ENCODE results near the gene SIDT2. TPM values are rescaled to one million over a fixed set of nuclear protein-coding genes. Genes with fewer than 3 reads are reported as not detected.
A peak's percentile ranks its signal among the peaks of the same experiment; 100 is the strongest.
"Not testable (repeated sequence)": the region's sequence is repeated elsewhere in the genome, so short reads cannot be mapped to it uniquely, and the experiment has no call there.

The SIDT2 gene
- total RNA-seq, 1 donor from 2014 or later, result 3.2 TPM

- DNase-seq (ENCODE audit: low read depth) (peak; percentile 58), FAIRE-seq (no peak)
- no peak overlapping the region for H3K4me3 ChIP-seq (ENCODE audit: low read depth, low read length)
- H3K36me3 ChIP-seq (ENCODE audit: control insufficient read depth, insufficient read depth, low read length), result peaks cover 4% of the 10 kb centered on the region
- peak; percentile 88 for TF ChIP-seq CTCF (IDR thresholded peaks at IDR 0.05; ENCODE audit: insufficient read depth, low read length, severe bottlenecking)
- H3K27me3 ChIP-seq (ENCODE audit: control insufficient read depth, insufficient read depth, low read length), result no peaks in the 10 kb centered on the region
These were observed 2.4 kb downstream of the SIDT2 start for GRCh38 chr11:117180661-117181585.

DNA sequence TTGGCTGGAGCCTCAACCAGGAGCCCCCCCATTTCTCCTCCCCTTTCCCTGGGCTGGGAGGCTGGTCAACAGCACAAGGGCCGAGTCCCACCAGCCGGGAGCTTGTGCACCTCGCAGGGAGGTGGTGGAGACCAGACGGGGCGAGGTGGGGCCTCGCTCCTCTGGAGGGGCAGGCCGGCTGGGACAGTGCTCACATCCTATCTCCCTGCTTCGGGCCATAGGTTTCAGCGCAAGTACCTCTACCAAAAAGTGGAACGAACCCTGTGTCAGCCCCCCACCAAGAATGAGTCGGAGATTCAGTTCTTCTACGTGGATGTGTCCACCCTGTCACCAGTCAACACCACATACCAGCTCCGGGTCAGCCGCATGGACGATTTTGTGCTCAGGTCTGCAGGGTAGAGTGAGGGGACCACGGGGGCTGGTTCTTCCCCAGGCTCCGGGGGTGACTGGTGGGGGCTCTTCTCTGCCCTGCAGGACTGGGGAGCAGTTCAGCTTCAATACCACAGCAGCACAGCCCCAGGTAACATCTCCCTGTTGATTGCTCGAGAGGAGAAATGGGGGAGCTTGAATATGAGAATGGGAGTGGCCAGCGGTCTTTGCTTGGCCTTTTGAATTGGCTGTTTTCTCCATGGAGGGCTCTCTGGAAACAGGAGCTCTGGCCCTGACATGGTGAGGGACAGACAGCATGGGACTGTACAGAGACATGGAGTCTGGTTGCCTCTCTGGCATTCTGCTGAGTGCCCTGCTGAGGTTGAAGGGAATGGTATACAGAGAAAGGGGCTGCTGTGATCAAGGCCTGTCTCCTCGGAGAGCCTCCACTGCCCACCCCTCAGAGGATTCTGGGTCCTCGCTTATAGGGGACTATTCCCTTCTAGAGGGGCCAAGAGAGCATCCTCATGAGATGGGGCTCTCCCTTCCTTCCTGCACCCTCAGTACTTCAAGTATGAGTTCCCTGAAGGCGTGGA is 3.3 kb downstream of the SIDT2 start:
- H3K4me3 ChIP-seq (ENCODE audit: low read depth, low read length), result no peak overlapping the region
- no peak for TF ChIP-seq CTCF (IDR thresholded peaks at IDR 0.05; ENCODE audit: insufficient read depth, low read length, severe bottlenecking)
- FAIRE-seq, result no peak

DNA sequence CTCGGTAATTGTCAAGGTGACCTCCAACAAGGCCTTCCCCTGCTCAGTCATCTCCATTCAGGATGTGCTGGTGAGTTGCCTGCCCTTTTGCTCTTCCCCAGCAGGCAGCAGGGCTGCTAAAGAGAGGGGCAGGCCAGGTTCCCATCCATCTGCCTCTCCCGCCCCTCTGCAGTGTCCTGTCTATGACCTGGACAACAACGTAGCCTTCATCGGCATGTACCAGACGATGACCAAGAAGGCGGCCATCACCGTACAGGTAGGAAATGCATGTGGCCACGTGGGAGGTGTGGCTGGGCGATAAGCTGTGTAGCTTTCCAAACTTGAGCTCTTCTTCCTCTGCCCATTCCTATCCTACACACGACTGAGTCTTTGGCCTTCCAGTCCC is 4.0 kb downstream of the SIDT2 start:
- DNase-seq (ENCODE audit: low read depth), result no peak
- no peak overlapping the region for H3K4me3 ChIP-seq (ENCODE audit: low read depth, low read length)
- no peak for TF ChIP-seq CTCF (IDR thresholded peaks at IDR 0.05; ENCODE audit: insufficient read depth, low read length, severe bottlenecking)
- H3K27me3 ChIP-seq (ENCODE audit: control insufficient read depth, insufficient read depth, low read length), result no peaks in the 10 kb centered on the region
- FAIRE-seq, result no peak
- H3K36me3 ChIP-seq (ENCODE audit: control insufficient read depth, insufficient read depth, low read length), result peaks cover 7% of the 10 kb centered on the region

More for the DNA sequence above, 3.3 kb downstream of the SIDT2 start:
- Histone ChIP-seq H3K36me3 (ENCODE audit: control insufficient read depth, insufficient read depth, low read length) (peaks cover 7% of the 10 kb centered on the region), H3K27me3 (ENCODE audit: control insufficient read depth, insufficient read depth, low read length) (no peaks in the 10 kb centered on the region)
- no peak for DNase-seq (ENCODE audit: low read depth)

- not testable (repeated sequence) for H3K27me3 ChIP-seq (ENCODE audit: control insufficient read depth, insufficient read depth, low read length); FAIRE-seq; H3K4me3 ChIP-seq (ENCODE audit: low read depth, low read length); H3K36me3 ChIP-seq (ENCODE audit: control insufficient read depth, insufficient read depth, low read length); DNase-seq (ENCODE audit: low read depth)
These were observed 4.6 kb downstream of the SIDT2 start for GRCh38 chr11:117183178-117183577.

- Histone ChIP-seq H3K4me3 (ENCODE audit: low read depth, low read length) (no peak overlapping the region), H3K27me3 (ENCODE audit: control insufficient read depth, insufficient read depth, low read length) (no peaks in the 10 kb centered on the region), H3K36me3 (ENCODE audit: control insufficient read depth, insufficient read depth, low read length) (peaks cover 13% of the 10 kb centered on the region)
- FAIRE-seq (no peak), DNase-seq (ENCODE audit: low read depth) (no peak)
- no peak for TF ChIP-seq CTCF (IDR thresholded peaks at IDR 0.05; ENCODE audit: insufficient read depth, low read length, severe bottlenecking)
These were observed 5.3 kb downstream of the SIDT2 start for GRCh38 chr11:117183724-117184349.

Data from bronchial epithelial cell (primary cell).